SK-N-MC (cell line): ENCODE data around the gene RPL10.

Source experiments
- DNase-seq: peaks from one replicate; pipeline ENCODE4 v3.0.0-alpha.2; 2011; ENCODE audit warnings: low read depth, low spot score
- H3K27ac ChIP-seq: fragments of 200-600 bp; sonication (generic); 2 replicates; pipeline ENCODE4 v1.5.1; 2016; ENCODE audit warnings: mixed run types
- H3K36me3 ChIP-seq: fragments of 200-600 bp; sonication (generic); 2 replicates; pipeline ENCODE4 v1.6.1; 2017; ENCODE audit warnings: antibody characterized with exemption, low read length, mixed read lengths; ENCODE audit not compliant: insufficient read depth
- H3K4me3 ChIP-seq: fragments of 200-600 bp; sonication (generic); 2 replicates; pipeline ENCODE4 v1.5.1; 2016
- H3K9ac ChIP-seq: fragments of 200-600 bp; sonication (generic); 2 replicates; pipeline ENCODE4 v1.8.0; 2017; ENCODE audit warnings: mixed run types, mixed read lengths; ENCODE audit not compliant: insufficient read length
- H3K9me3 ChIP-seq: fragments of 200-600 bp; sonication (generic); 2 replicates; pipeline ENCODE4 v1.6.1; 2017; ENCODE audit warnings: low read depth, mild to moderate bottlenecking, antibody characterized with exemption, low read length, moderate library complexity, mixed read lengths
- EZH2 ChIP-seq: fragments of 200-600 bp; sonication (generic); IDR thresholded peaks from one replicate; pipeline ENCODE4 v1.6.1; 2017; ENCODE audit warnings: antibody characterized with exemption
- FOXP2 ChIP-seq: optimal IDR thresholded peaks from 2 replicates; pipeline ENCODE3; 2011; ENCODE audit warnings: mild to moderate bottlenecking, moderate library complexity; ENCODE audit not compliant: insufficient read depth; ENCODE audit errors: extremely low read length, control extremely low read depth
- POLR2AphosphoS5 ChIP-seq: IDR thresholded peaks from 2 replicates; pipeline ENCODE4 v1.6.1; 2012; ENCODE audit warnings: mild to moderate bottlenecking, low read depth, low read length, borderline replicate concordance

RPL10 gene

GRCh38 chrX:154419189-154419588 lies 21.0 kb downstream of the RPL10 start:
- TF ChIP-seq POLR2AphosphoS5 (no peak), EZH2 (no peak), FOXP2 (no peak)

DNA sequence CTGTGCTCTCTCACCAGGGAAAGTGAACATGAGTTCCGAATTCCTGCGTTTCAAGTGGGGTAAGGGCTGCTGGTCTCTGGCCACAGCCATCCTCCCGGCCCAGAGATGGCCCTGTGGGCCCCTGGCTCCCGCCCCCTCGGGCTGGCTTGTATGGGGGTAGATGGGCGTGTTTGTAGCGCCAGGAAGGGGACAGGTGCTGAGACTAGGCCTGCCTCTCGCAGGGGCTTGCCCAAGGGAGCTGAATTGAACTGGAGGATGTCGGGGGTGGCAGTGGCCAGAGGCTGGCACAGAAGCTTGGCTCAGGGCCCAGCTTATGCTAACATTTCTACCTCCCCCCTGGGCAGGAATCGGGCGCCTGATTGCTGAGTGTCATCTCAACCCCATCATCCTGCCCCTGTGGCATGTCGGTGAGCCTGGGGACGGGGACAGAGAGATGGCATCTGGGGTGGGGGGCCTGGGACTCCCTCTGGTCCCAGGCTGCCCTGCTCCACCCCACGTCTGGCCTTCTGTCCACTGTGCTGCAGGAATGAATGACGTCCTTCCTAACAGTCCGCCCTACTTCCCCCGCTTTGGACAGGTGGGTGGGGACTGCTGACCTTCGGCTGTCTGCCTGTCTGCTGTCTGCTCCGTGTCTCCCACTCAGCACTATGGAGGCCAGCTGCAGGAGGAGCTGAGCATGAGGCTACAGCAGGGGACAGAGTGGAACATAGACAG lies 21.7 kb downstream of the RPL10 start:
- DNase-seq: no peak
- Histone ChIP-seq H3K27ac (no peak overlapping the region), H3K9ac (no peak overlapping the region), H3K36me3 (no peaks in the 10 kb centered on the region), H3K4me3 (no peak overlapping the region), H3K9me3 (no peaks in the 10 kb centered on the region)
- TF ChIP-seq POLR2AphosphoS5: no peak
- TF ChIP-seq FOXP2: no peak
- TF ChIP-seq EZH2: no peak

More at GRCh38 chrX:154419189-154419588, 21.0 kb downstream of the RPL10 start:
- Histone ChIP-seq H3K27ac (no peak overlapping the region), H3K9ac (no peak overlapping the region), H3K4me3 (no peak overlapping the region), H3K9me3 (no peaks in the 10 kb centered on the region), H3K36me3 (no peaks in the 10 kb centered on the region)
- DNase-seq: no peak

DNA sequence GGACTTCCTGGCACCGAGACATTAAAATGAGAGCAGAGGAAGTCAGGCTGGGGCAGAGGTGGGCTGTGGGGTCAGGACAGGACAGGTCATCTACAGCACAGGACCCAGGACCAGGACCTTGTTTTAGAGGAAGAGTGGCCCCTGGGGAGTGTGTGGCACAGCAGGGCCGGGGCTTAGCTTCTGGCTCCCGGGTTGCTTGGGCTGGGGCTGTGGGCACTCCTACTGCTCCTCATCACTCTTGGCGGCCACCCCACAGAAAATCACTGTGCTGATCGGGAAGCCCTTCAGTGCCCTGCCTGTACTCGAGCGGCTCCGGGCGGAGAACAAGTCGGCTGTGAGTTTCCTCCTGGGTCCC lies 22.2 kb downstream of the RPL10 start:
- H3K27ac ChIP-seq: no peak overlapping the region
- TF ChIP-seq FOXP2 (no peak), POLR2AphosphoS5 (no peak), EZH2 (no peak)
- no peak overlapping the region for H3K9ac ChIP-seq
- no peaks in the 10 kb centered on the region for H3K36me3 ChIP-seq
- H3K9me3 ChIP-seq: no peaks in the 10 kb centered on the region
- no peak overlapping the region for H3K4me3 ChIP-seq
- DNase-seq: no peak

- H3K36me3 ChIP-seq: no peaks in the 10 kb centered on the region; the same call in 1 of the 2 replicates
- no peak overlapping the region for H3K4me3 ChIP-seq
- H3K9ac ChIP-seq: no peak overlapping the region
- no peak for DNase-seq
- no peak overlapping the region for H3K27ac ChIP-seq
- TF ChIP-seq EZH2: no peak
- TF ChIP-seq FOXP2: no peak
- TF ChIP-seq POLR2AphosphoS5: no peak
- no peaks in the 10 kb centered on the region for H3K9me3 ChIP-seq
These were observed 29.0 kb downstream of the RPL10 start for GRCh38 chrX:154426916-154427770.

DNA sequence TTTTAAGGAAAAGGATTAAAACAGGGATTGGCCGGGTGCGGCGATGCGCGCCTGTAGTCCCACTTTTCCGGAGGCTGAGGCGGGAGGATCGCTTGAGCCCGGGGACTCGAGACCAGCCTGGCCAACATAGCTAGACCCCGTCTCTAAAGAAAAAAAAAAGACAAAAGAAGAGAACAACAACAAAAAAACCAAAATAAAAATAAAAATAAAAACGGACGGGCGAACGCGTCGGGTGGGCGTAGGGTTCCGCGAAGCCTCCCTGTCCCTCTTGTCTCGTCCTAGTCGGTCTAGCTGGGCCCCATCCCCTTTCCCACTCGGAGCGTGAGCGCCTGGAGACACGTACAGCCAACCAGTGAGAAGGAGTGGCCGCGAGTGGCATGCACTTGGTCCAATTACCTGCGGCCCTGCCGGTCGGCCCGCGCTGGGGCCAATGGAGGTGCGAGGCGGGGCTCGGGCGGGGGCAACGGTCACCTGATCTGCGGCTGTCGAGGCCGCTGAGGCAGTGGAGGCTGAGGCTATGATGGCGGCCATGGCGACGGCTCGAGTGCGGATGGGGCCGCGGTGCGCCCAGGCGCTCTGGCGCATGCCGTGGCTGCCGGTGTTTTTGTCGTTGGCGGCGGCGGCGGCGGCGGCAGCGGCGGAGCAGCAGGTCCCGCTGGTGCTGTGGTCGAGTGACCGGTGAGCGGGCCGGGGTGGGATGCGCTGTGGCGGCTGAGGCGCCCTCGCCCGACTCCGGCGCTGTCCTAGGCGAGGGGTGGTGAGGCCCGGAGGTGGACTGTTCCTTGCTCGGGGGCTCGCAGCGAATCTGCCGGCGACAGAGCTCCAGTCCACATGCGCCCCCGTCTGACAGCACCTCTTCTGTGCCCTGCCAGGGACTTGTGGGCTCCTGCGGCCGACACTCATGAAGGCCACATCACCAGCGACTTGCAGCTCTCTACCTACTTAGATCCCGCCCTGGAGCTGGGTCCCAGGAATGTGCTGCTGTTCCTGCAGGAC lies 30.3 kb downstream of the RPL10 start, which contains the start of gene ATP6AP1:
ATP6AP1 (plus strand) TSS at position 502 of the 996 bp plus-strand sequence; CDS start at position 518, 16 bp downstream.
- Histone ChIP-seq H3K4me3 (peak within 1 kb of the TSS; percentile 81), H3K36me3 (no peaks in the 10 kb centered on the region; the same call in 1 of the 2 replicates), H3K27ac (0 out of 2 replicates have a peak within 1 kb of the TSS, but pooled peaks have one; percentile 21), H3K9me3 (no peaks in the 10 kb centered on the region), H3K9ac (peak within 1 kb of the TSS; percentile 66)
- TF ChIP-seq EZH2: no peak
- peak; percentile 73; the same call in 1 of the 2 replicates for TF ChIP-seq POLR2AphosphoS5
- no peak for TF ChIP-seq FOXP2
- DNase-seq: peak; percentile 68

- H3K27ac ChIP-seq: no peak overlapping the region
- DNase-seq: no peak
- H3K9me3 ChIP-seq: no peaks in the 10 kb centered on the region
- H3K4me3 ChIP-seq: peak overlapping the region; percentile 81
- H3K36me3 ChIP-seq: no peaks in the 10 kb centered on the region; the same call in 1 of the 2 replicates
- TF ChIP-seq POLR2AphosphoS5: no peak
- TF ChIP-seq FOXP2: no peak
- no peak for TF ChIP-seq EZH2
- no peak overlapping the region for H3K9ac ChIP-seq
These were observed 31.5 kb downstream of the RPL10 start for GRCh38 chrX:154429711-154430110.

GRCh38 chrX:154430479-154430878 lies 32.3 kb downstream of the RPL10 start:
- TF ChIP-seq POLR2AphosphoS5 (no peak), EZH2 (no peak), FOXP2 (no peak)
- H3K27ac ChIP-seq: no peak overlapping the region
- H3K9me3 ChIP-seq: no peaks in the 10 kb centered on the region
- H3K4me3 ChIP-seq: no peak overlapping the region
- DNase-seq: no peak
- no peak overlapping the region for H3K9ac ChIP-seq
- no peaks in the 10 kb centered on the region; the same call in 1 of the 2 replicates for H3K36me3 ChIP-seq

DNA sequence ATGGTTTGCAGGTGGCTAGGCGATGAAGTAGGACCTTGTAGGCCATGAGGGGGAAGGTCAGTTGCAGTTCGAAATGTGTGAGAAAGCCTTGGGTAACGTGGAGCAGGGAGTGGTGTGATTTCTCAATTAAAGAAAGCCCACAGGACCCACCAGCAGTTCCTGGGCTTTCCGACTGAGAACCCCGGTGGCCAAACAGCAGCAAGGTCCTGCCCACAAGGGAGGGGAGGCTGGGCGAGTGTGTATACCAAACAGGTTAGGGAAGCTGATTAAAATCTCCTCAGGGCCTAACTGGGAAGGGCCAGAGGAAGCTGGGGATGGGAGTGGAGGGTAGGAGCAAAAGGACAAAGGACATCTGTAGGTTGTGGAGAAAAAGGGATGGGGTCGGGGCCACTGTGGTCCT lies 32.7 kb downstream of the RPL10 start:
- TF ChIP-seq POLR2AphosphoS5: no peak
- TF ChIP-seq EZH2: no peak
- no peak for TF ChIP-seq FOXP2
- Histone ChIP-seq H3K9ac (no peak overlapping the region), H3K36me3 (no peaks in the 10 kb centered on the region; the same call in 1 of the 2 replicates), H3K9me3 (no peaks in the 10 kb centered on the region), H3K27ac (no peak overlapping the region), H3K4me3 (no peak overlapping the region)
- DNase-seq: no peak
